ENCODE data around the gene TNFSF15. TPM values are rescaled to one million over a fixed set of nuclear protein-coding genes. Genes with fewer than 3 reads are reported as not detected.

The TNFSF15 gene
- total RNA-seq, 1 experiment from 2014 or later: 0.03 TPM

DNA sequence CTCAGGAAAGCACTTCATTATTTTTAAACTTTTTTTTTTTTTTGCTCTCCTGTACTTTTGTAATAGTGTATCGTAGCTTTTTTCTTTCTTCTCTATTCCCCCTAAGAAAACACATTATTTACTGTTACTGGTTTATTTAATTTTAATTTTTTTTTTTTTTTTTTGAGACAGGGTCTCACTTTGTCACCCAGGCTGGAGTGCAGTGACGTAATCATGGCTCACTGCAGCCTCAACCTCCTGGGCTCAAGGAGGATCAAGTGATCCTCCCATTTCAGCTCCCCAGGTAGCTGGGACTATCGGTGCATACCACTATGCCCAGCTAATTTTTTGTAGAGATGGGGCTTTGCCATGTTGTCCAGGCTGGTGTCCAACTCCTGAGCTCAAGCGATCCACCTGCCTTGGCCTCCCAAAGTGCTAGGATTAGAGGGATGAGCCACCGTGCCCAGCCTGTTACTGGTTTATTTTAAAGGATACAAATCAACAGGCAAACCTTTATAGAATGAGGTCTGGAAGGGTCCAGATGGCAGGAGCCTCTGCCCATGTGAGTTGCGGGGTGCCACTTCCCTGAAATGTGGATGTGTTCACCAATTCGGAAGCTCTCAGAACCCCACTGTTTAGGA is 49.0 kb upstream of the TNFSF15 start:
- ChIA-PET CTCF (interaction anchor here (0.7 kb wide), 1 partner anchor 147 kb away, joined by 6 read pairs; no protein-coding TSS in a partner anchor), POLR2A (no interaction called here)
- TF ChIP-seq TCF7L2 (IDR thresholded peaks at IDR 0.05; ENCODE audit: low read depth, low read length) (no peak), POLR2AphosphoS5 (IDR thresholded peaks at IDR 0.05; ENCODE audit: low read depth, low read length) (no peak), SIN3A (IDR thresholded peaks at IDR 0.05; ENCODE audit: borderline replicate concordance, insufficient read depth, low read depth, low read length) (no peak), CTCF (IDR thresholded peaks at IDR 0.05) (no peak)
- TF ChIP-seq, protein P1, sequence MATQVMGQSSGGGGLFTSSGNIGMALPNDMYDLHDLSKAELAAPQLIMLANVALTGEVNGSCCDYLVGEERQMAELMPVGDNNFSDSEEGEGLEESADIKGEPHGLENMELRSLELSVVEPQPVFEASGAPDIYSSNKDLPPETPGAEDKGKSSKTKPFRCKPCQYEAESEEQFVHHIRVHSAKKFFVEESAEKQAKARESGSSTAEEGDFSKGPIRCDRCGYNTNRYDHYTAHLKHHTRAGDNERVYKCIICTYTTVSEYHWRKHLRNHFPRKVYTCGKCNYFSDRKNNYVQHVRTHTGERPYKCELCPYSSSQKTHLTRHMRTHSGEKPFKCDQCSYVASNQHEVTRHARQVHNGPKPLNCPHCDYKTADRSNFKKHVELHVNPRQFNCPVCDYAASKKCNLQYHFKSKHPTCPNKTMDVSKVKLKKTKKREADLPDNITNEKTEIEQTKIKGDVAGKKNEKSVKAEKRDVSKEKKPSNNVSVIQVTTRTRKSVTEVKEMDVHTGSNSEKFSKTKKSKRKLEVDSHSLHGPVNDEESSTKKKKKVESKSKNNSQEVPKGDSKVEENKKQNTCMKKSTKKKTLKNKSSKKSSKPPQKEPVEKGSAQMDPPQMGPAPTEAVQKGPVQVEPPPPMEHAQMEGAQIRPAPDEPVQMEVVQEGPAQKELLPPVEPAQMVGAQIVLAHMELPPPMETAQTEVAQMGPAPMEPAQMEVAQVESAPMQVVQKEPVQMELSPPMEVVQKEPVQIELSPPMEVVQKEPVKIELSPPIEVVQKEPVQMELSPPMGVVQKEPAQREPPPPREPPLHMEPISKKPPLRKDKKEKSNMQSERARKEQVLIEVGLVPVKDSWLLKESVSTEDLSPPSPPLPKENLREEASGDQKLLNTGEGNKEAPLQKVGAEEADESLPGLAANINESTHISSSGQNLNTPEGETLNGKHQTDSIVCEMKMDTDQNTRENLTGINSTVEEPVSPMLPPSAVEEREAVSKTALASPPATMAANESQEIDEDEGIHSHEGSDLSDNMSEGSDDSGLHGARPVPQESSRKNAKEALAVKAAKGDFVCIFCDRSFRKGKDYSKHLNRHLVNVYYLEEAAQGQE (IDR thresholded peaks at IDR 0.05; ENCODE audit: insufficient read depth in 1 of 2, low read depth in 2 of 2, low read length in 1 of 2): no peak
- intact Hi-C loops (cut with micrococcal nuclease; ENCODE audit: unreplicated experiment) (no loop called here), in situ Hi-C loops (cut with HindIII; ENCODE audit: low pct_unique_long_range_greater_than_20kb, low sequenced_read_pairs) (no loop called here)
- H3K27ac ChIP-seq (ENCODE audit: low read length): no peak overlapping the region
- no peaks in the 10 kb centered on the region for H3K4me1 ChIP-seq (ENCODE audit: control insufficient read depth, insufficient read depth, low read length)
- ATAC-seq (no peak), DNase-seq (ENCODE audit: low read depth, low spot score) (no peak)
- no peaks in the 10 kb centered on the region for H3K36me3 ChIP-seq (ENCODE audit: control insufficient read depth, insufficient read depth, low read length)
- no peak overlapping the region for H3K4me3 ChIP-seq (ENCODE audit: low read depth in 2 of 2, low read length in 2 of 2)
- BruUV-seq (replicated peaks): no TSS peak
- no peaks in the 10 kb centered on the region for H3K27me3 ChIP-seq (ENCODE audit: control insufficient read depth, insufficient read depth, low read length)
- no peaks in the 10 kb centered on the region for H3K9me3 ChIP-seq (ENCODE audit: control insufficient read depth, insufficient read depth, low read depth, low read length)

- H3K36me3 ChIP-seq (ENCODE audit: control insufficient read depth, insufficient read depth, low read length): no peaks in the 10 kb centered on the region
- H3K4me3 ChIP-seq (ENCODE audit: low read depth in 2 of 2, low read length in 2 of 2): no peak overlapping the region
- H3K27me3 ChIP-seq (ENCODE audit: control insufficient read depth, insufficient read depth, low read length): no peaks in the 10 kb centered on the region
- BruUV-seq (replicated peaks): no TSS peak
- in situ Hi-C loops (cut with HindIII; ENCODE audit: low pct_unique_long_range_greater_than_20kb, low sequenced_read_pairs): no loop called here
- no peaks in the 10 kb centered on the region for H3K9me3 ChIP-seq (ENCODE audit: control insufficient read depth, insufficient read depth, low read depth, low read length)
- CTCF ChIA-PET: no interaction called here
- intact Hi-C loops (cut with micrococcal nuclease; ENCODE audit: unreplicated experiment): no loop called here
- POLR2A ChIA-PET: interaction anchor here (0.6 kb wide), 1 partner anchor 543 kb away, joined by 3 read pairs; no protein-coding TSS in a partner anchor
- no peak for DNase-seq (ENCODE audit: low read depth, low spot score)
- no peaks in the 10 kb centered on the region for H3K4me1 ChIP-seq (ENCODE audit: control insufficient read depth, insufficient read depth, low read length)
- no peak for ATAC-seq
- no peak for TF ChIP-seq CTCF (IDR thresholded peaks at IDR 0.05)
- TF ChIP-seq SIN3A (IDR thresholded peaks at IDR 0.05; ENCODE audit: borderline replicate concordance, insufficient read depth, low read depth, low read length): no peak
- TF ChIP-seq, protein P1 (IDR thresholded peaks at IDR 0.05; ENCODE audit: insufficient read depth in 1 of 2, low read depth in 2 of 2, low read length in 1 of 2): no peak
- TF ChIP-seq TCF7L2 (IDR thresholded peaks at IDR 0.05; ENCODE audit: low read depth, low read length): no peak
- TF ChIP-seq POLR2AphosphoS5 (IDR thresholded peaks at IDR 0.05; ENCODE audit: low read depth, low read length): no peak
- H3K27ac ChIP-seq (ENCODE audit: low read length): no peak overlapping the region
Observed at GRCh38 chr9:114853071-114853855, 47.4 kb upstream of the TNFSF15 start.

All from Panc1 (cell line).